ENCODE measurements around the gene GAL3ST3. TPM values are rescaled to one million over a fixed set of nuclear protein-coding genes. Genes with fewer than 3 reads are reported as not detected.

Gene GAL3ST3
- total RNA-seq, 1 experiment from 2014 or later: 1.8 TPM

GRCh38 chr11:66016793-66017177 lies 32.2 kb downstream of the GAL3ST3 start:
- TF ChIP-seq, protein P1, sequence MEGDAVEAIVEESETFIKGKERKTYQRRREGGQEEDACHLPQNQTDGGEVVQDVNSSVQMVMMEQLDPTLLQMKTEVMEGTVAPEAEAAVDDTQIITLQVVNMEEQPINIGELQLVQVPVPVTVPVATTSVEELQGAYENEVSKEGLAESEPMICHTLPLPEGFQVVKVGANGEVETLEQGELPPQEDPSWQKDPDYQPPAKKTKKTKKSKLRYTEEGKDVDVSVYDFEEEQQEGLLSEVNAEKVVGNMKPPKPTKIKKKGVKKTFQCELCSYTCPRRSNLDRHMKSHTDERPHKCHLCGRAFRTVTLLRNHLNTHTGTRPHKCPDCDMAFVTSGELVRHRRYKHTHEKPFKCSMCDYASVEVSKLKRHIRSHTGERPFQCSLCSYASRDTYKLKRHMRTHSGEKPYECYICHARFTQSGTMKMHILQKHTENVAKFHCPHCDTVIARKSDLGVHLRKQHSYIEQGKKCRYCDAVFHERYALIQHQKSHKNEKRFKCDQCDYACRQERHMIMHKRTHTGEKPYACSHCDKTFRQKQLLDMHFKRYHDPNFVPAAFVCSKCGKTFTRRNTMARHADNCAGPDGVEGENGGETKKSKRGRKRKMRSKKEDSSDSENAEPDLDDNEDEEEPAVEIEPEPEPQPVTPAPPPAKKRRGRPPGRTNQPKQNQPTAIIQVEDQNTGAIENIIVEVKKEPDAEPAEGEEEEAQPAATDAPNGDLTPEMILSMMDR (conservative IDR thresholded peaks at IDR 0.05; ENCODE audit: low read depth, low read length): no peak
- no peak for TF ChIP-seq EZH2 (IDR thresholded peaks at IDR 0.05; ENCODE audit: borderline replicate concordance, low read depth, low read length, poor library complexity, severe bottlenecking)
- Histone ChIP-seq H3K4me1 (ENCODE audit: insufficient read depth, low read length, poor library complexity, severe bottlenecking) (peaks cover 23% of the 10 kb centered on the region), H3K9me3 (ENCODE audit: low read depth, low read length, poor library complexity, severe bottlenecking) (no peaks in the 10 kb centered on the region), H3K36me3 (ENCODE audit: insufficient read depth, low read length, poor library complexity, severe bottlenecking) (no peaks in the 10 kb centered on the region), H3K27me3 (replicated peaks; ENCODE audit: insufficient read depth, low read depth, low read length, poor library complexity) (no peaks in the 10 kb centered on the region), H3K4me3 (ENCODE audit: low read depth, low read length, poor library complexity, severe bottlenecking) (no peak overlapping the region), H3K27ac (ENCODE audit: low read depth, low read length, poor library complexity, severe bottlenecking) (peak overlapping the region; percentile 62)
- CTCF ChIA-PET: no interaction called here
- intact Hi-C loops (cut with micrococcal nuclease; ENCODE audit: unreplicated experiment): no loop called here
- POLR2A ChIA-PET (ENCODE audit: low non-redundant PET): interaction anchor here (0.6 kb wide), 1 partner anchor 157 kb away, joined by 3 read pairs; the partner anchor contains the start of gene MUS81
- no peak for DNase-seq (ENCODE audit: low spot score)
- BruUV-seq (replicated peaks): no TSS peak

- TF ChIP-seq, protein P1 (conservative IDR thresholded peaks at IDR 0.05; ENCODE audit: low read depth, low read length): no peak
- no peak for TF ChIP-seq EZH2 (IDR thresholded peaks at IDR 0.05; ENCODE audit: borderline replicate concordance, low read depth, low read length, poor library complexity, severe bottlenecking)
- Histone ChIP-seq H3K36me3 (ENCODE audit: insufficient read depth, low read length, poor library complexity, severe bottlenecking) (no peaks in the 10 kb centered on the region), H3K27me3 (replicated peaks; ENCODE audit: insufficient read depth, low read depth, low read length, poor library complexity) (no peaks in the 10 kb centered on the region), H3K4me1 (ENCODE audit: insufficient read depth, low read length, poor library complexity, severe bottlenecking) (peaks cover 23% of the 10 kb centered on the region), H3K9me3 (ENCODE audit: low read depth, low read length, poor library complexity, severe bottlenecking) (no peaks in the 10 kb centered on the region), H3K27ac (ENCODE audit: low read depth, low read length, poor library complexity, severe bottlenecking) (peak overlapping the region; percentile 62), H3K4me3 (ENCODE audit: low read depth, low read length, poor library complexity, severe bottlenecking) (no peak overlapping the region)
- intact Hi-C loops (cut with micrococcal nuclease; ENCODE audit: unreplicated experiment): no loop called here
- no TSS peak for BruUV-seq (replicated peaks)
- POLR2A ChIA-PET (ENCODE audit: low non-redundant PET): interaction anchor here (0.5 to 0.6 kb wide), 2 partner anchors 156 to 517 kb away, joined by 3 read pairs; partner anchors contain the start of genes MALAT1 and MUS81
- DNase-seq (ENCODE audit: low spot score): peak; percentile 85
- CTCF ChIA-PET: no interaction called here
These were observed 32.8 kb downstream of the GAL3ST3 start for GRCh38 chr11:66015936-66016792.

DNA sequence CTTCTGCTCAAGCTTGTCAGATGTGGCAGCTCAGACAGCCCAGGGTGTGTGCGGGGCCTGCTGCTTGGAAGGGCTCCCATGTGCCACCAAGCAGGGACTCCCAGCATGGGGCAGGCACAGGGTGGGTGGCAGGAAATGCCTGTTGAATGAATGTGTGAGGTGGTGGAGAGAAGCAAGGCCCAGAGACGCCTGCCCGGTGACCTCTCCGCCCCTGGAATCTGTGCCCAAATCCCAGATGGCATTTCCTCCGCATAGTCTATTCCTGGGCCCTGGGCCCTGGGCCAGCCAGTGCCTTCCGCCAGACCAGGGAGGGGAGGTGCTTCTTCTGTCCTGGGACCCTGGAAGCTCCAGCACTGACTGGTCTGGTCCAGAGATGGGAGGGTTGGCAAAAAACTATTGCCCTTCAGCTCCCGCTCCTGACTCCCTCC lies 33.5 kb downstream of the GAL3ST3 start:
- ChIA-PET POLR2A (ENCODE audit: low non-redundant PET) (no interaction called here), CTCF (no interaction called here)
- Histone ChIP-seq H3K36me3 (ENCODE audit: insufficient read depth, low read length, poor library complexity, severe bottlenecking) (no peaks in the 10 kb centered on the region), H3K4me1 (ENCODE audit: insufficient read depth, low read length, poor library complexity, severe bottlenecking) (peaks cover 23% of the 10 kb centered on the region), H3K27me3 (replicated peaks; ENCODE audit: insufficient read depth, low read depth, low read length, poor library complexity) (no peaks in the 10 kb centered on the region), H3K9me3 (ENCODE audit: low read depth, low read length, poor library complexity, severe bottlenecking) (no peaks in the 10 kb centered on the region), H3K27ac (ENCODE audit: low read depth, low read length, poor library complexity, severe bottlenecking) (peak overlapping the region; percentile 62), H3K4me3 (ENCODE audit: low read depth, low read length, poor library complexity, severe bottlenecking) (no peak overlapping the region)
- intact Hi-C loops (cut with micrococcal nuclease; ENCODE audit: unreplicated experiment): no loop called here
- BruUV-seq (replicated peaks): no TSS peak
- TF ChIP-seq, protein P1 (conservative IDR thresholded peaks at IDR 0.05; ENCODE audit: low read depth, low read length): no peak
- TF ChIP-seq EZH2 (IDR thresholded peaks at IDR 0.05; ENCODE audit: borderline replicate concordance, low read depth, low read length, poor library complexity, severe bottlenecking): no peak
- peak; percentile 87 for DNase-seq (ENCODE audit: low spot score)
